PFSK-1 (cell line): ENCODE data around the gene NCEH1.

Experiments used
- FOXP2 ChIP-seq: optimal IDR thresholded peaks from 2 replicates; pipeline ENCODE3; 2011; ENCODE audit warnings: borderline replicate concordance, control low read depth, inconsistent platforms; ENCODE audit not compliant: insufficient read depth; ENCODE audit errors: extremely low read length, extremely low read depth
- POLR2AphosphoS5 ChIP-seq: IDR thresholded peaks from 2 replicates; pipeline ENCODE4 v1.6.1; 2012; ENCODE audit warnings: low read depth, mild to moderate bottlenecking, control low read depth, low read length, moderate library complexity
- REST ChIP-seq, 2 experiments: IDR thresholded peaks; 2 replicates each; pipeline versions ENCODE4 v1.6.1 to v1.8.0; 2011 to 2012; ENCODE audit warnings: low read depth in 2 of 2, low read length in 2 of 2, control low read depth in 1 of 2, inconsistent platforms in 1 of 2, mild to moderate bottlenecking in 1 of 2, moderate library complexity in 1 of 2; ENCODE audit not compliant: insufficient read depth in 1 of 2
- SIN3A ChIP-seq: IDR thresholded peaks from 2 replicates; pipeline ENCODE4 v1.6.1; 2012; ENCODE audit warnings: mild to moderate bottlenecking, low read length, moderate library complexity, borderline replicate concordance; ENCODE audit not compliant: insufficient read depth
- TAF1 ChIP-seq: IDR thresholded peaks from 2 replicates; pipeline ENCODE4 v1.6.1; 2012; ENCODE audit warnings: low read length, control low read depth, borderline replicate concordance; ENCODE audit not compliant: insufficient read depth

NCEH1 gene

DNA sequence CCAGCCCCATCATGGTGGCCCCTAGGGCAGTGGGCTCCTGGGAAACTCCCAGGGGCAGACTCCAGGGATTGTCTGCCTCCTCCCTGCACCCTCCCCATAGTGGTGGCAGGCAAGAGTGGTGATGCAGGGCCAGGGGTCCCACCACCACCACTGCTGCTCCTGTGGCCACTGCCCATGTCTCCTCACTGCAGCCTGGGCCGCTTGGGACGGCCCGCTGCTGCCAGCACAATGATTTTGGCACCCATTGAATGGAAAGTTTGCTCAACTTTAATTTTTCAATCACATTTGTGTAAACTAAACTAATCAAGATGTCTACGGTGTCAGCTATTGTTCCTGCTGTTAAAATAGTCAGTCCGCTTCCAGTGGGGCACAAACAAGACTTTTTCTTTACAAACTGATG is 95.6 kb downstream of the NCEH1 start:
- no peak for TF ChIP-seq REST (IDR thresholded peaks at IDR 0.05; ENCODE audit: insufficient read depth in 1 of 2, low read depth in 2 of 2, low read length in 2 of 2)

DNA sequence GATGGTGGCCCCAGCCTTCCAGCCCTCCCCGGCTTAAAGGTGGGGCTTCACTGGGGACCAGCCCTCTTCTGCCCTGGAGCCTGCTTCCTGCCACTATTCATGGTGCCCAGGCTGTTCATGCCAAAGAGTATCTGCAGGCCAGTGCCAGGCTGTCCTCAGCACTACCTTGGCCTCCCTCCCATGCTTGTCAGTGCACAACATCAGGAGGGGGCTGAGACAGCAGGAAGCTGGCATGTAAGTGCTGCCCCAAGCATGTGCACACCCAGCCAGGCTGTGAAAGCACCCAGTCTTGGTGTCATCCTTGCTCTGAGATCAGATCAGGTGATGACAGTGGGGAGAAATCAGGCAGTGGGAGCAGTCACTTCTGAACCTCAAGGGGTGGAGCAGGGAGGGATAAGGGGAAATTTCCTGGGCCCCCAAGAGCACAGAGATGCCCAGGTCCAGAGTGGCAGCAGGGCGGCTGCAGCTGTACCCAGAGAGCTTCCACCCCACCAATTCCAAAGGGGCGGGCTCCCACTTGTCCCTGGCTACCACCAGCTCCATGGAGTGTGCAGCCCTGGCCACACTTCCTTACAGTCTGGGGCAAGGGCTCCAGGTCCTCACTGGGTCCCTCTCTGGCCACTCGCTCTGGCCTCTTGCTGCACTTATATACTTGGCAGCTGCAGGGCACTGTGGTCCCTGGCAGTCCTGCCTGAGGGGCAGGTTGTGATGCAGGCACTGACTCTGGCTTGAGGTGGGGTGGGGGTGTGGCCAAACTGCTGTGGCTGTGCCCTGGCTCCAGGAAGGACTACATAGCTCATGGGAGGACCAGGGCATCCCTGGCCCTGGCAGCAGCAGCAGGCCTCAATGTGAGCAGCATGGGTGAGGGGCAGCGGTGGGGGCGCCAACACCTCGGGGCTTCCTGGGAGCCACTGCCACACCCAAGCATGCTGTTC is 96.3 kb downstream of the NCEH1 start:
- TF ChIP-seq TAF1 (no peak), REST (IDR thresholded peaks at IDR 0.05; ENCODE audit: insufficient read depth in 1 of 2, low read depth in 2 of 2, low read length in 2 of 2) (no peak), FOXP2 (no peak), POLR2AphosphoS5 (no peak), SIN3A (no peak)

GRCh38 chr3:172613845-172614244 is 97.0 kb downstream of the NCEH1 start:
- TF ChIP-seq REST (IDR thresholded peaks at IDR 0.05; ENCODE audit: insufficient read depth in 1 of 2, low read depth in 2 of 2, low read length in 2 of 2): no peak

DNA sequence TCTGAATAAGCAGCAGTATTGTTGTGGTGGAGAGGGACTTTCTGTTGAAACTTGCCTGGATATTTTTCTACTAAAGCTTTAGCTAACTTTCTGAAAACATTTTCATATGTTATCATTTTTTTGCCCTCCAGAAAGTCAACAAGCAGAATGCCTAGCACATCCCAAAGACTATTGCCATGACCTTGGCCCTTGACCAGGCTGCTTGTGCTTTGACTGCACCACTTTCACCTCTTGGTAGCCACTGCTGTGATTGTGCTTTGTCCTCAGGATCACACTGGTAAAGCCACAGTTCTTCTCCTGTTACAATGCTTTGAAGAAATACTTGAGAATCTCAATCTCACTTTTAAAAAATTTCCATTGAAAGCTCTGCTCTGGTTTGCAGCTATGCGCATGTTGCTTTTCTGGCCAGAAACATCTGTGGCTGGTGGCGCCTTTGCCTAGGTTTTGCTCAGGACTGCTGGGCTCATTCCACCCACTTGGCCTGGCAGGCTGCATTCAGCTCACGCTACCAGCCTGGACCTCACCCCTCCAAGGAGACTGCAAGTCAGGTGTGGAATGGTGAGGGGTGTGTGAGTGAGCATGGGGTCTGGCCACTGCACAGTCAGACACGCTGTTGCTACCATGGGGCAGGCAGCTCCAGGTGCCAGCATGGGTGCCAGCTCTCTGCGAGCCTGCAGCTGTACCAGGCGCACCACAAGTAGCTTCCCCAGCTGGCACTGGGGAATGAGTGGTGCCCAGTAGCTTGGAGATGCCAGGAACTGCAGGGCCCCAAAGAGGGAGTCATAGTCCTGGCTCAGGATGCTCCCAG is 97.8 kb downstream of the NCEH1 start:
- TF ChIP-seq TAF1 (no peak), SIN3A (no peak), POLR2AphosphoS5 (no peak), REST (IDR thresholded peaks at IDR 0.05; ENCODE audit: insufficient read depth in 1 of 2, low read depth in 2 of 2, low read length in 2 of 2) (no peak), FOXP2 (no peak)

GRCh38 chr3:172609750-172610149 is 101.1 kb downstream of the NCEH1 start:
- no peak for TF ChIP-seq POLR2AphosphoS5
- TF ChIP-seq REST (IDR thresholded peaks at IDR 0.05; ENCODE audit: insufficient read depth in 1 of 2, low read depth in 2 of 2, low read length in 2 of 2): no peak
- no peak for TF ChIP-seq FOXP2
- TF ChIP-seq TAF1: no peak
- TF ChIP-seq SIN3A: no peak
